HG03558 (cell line): ENCODE results near the gene NRXN3.

Experiments
- ATAC-seq: cut with Tn5 transposase; IDR thresholded peaks from one replicate; pipeline ENCODE4 v1.9.1; 2021; ENCODE audit warnings: moderate number of reproducible peaks; ENCODE audit not compliant: unreplicated experiment; ENCODE audit errors: extremely low read depth

Gene NRXN3

GRCh38 chr14:78170203-78170602 is at the start of gene NRXN3:
Gene NRXN3 (plus strand): TSS chr14:78170373. CDS start chr14:78243094, 72,721 bp downstream.
- no peak for ATAC-seq

- ATAC-seq: no peak
These were observed 47.7 kb upstream of the NRXN3 start for GRCh38 chr14:78122436-78122835.

GRCh38 chr14:78123650-78124253 is 46.4 kb upstream of the NRXN3 start:
- no peak for ATAC-seq

- no peak for ATAC-seq
These were observed 42.2 kb upstream of the NRXN3 start for GRCh38 chr14:78127961-78128360.

GRCh38 chr14:78129375-78129774 is 40.8 kb upstream of the NRXN3 start:
- no peak for ATAC-seq

GRCh38 chr14:78130356-78130755 is 39.8 kb upstream of the NRXN3 start:
- no peak for ATAC-seq

GRCh38 chr14:78131201-78131600 is 39.0 kb upstream of the NRXN3 start:
- no peak for ATAC-seq

- ATAC-seq: no peak
These were observed 38.6 kb upstream of the NRXN3 start for GRCh38 chr14:78131616-78132015.

- ATAC-seq: peak; percentile 62
These were observed 34.7 kb upstream of the NRXN3 start for GRCh38 chr14:78135450-78135891.

GRCh38 chr14:78136695-78137094 is 33.5 kb upstream of the NRXN3 start:
- no peak for ATAC-seq

- ATAC-seq: no peak
These were observed 28.6 kb upstream of the NRXN3 start for GRCh38 chr14:78141590-78141989.

- ATAC-seq: no peak
These were observed 27.2 kb upstream of the NRXN3 start for GRCh38 chr14:78142998-78143397.

GRCh38 chr14:78143489-78144145 is 26.6 kb upstream of the NRXN3 start:
- ATAC-seq: no peak

GRCh38 chr14:78152201-78153063 is 17.7 kb upstream of the NRXN3 start:
- ATAC-seq: no peak

GRCh38 chr14:78153064-78153341 is 17.2 kb upstream of the NRXN3 start:
- no peak for ATAC-seq

- ATAC-seq: no peak
These were observed 15.3 kb upstream of the NRXN3 start for GRCh38 chr14:78154827-78155226.

GRCh38 chr14:78156196-78156595 is 14.0 kb upstream of the NRXN3 start:
- ATAC-seq: no peak

GRCh38 chr14:78157494-78158437 is 12.4 kb upstream of the NRXN3 start:
- no peak for ATAC-seq

GRCh38 chr14:78162202-78162601 is 8.0 kb upstream of the NRXN3 start:
- no peak for ATAC-seq

- no peak for ATAC-seq
These were observed 5.8 kb upstream of the NRXN3 start for GRCh38 chr14:78164226-78164853.
